SU-DHL-6 (cell line): ENCODE data around the gene BBS4.

Experiments
- CTCF ChIP-seq: fragments of 200-600 bp; sonication (generic); IDR thresholded peaks from one replicate; pipeline ENCODE4 v1.5.1; 2017; ENCODE audit warnings: antibody characterized with exemption, mild to moderate bottlenecking, low read length, moderate library complexity; ENCODE audit not compliant: insufficient read depth, poor library complexity, severe bottlenecking
- EZH2phosphoT487 ChIP-seq: fragments of 200-600 bp; sonication (generic), shearing (Covaris generic); conservative IDR thresholded peaks from 2 replicates; pipeline ENCODE4 v1.6.1; 2018; ENCODE audit warnings: mild to moderate bottlenecking, antibody characterized with exemption, low read length, moderate library complexity, mixed read lengths

- TF ChIP-seq CTCF (peak; percentile 86), EZH2phosphoT487 (no peak)
These were observed 36.2 kb downstream of the BBS4 start for GRCh38 chr15:72722071-72722696.
